ENCODE data around the gene ATF7.
"Not testable (repeated sequence)": the region's sequence is repeated elsewhere in the genome, so short reads cannot be mapped to it uniquely, and the experiment has no call there.

ATF7 gene

GRCh38 chr12:53558631-53559030, 67.6 kb downstream of the ATF7 start:
- TF ChIP-seq CTCF (IDR thresholded peaks at IDR 0.05; ENCODE audit: low read depth, low read length): no peak
- H3K4me1 ChIP-seq: no peaks in the 10 kb centered on the region
- H3K4me3 ChIP-seq (ENCODE audit: low read depth, low read length): no peak overlapping the region
- no peaks in the 10 kb centered on the region for H3K36me3 ChIP-seq
- DNase-seq: no peak
- no peaks in the 10 kb centered on the region for H3K9me3 ChIP-seq
- no peaks in the 10 kb centered on the region for H3K27me3 ChIP-seq

GRCh38 chr12:53552361-53553327, 73.5 kb downstream of the ATF7 start:
- Histone ChIP-seq H3K9me3 (no peaks in the 10 kb centered on the region), H3K36me3 (peaks cover 5% of the 10 kb centered on the region), H3K27me3 (no peaks in the 10 kb centered on the region), H3K4me1 (no peaks in the 10 kb centered on the region), H3K4me3 (ENCODE audit: low read depth, low read length) (no peak overlapping the region)
- no peak for DNase-seq
- TF ChIP-seq CTCF (IDR thresholded peaks at IDR 0.05; ENCODE audit: low read depth, low read length): no peak

- no peak for TF ChIP-seq CTCF (IDR thresholded peaks at IDR 0.05; ENCODE audit: low read depth, low read length)
- no peak for DNase-seq
- no peaks in the 10 kb centered on the region for H3K9me3 ChIP-seq
- no peaks in the 10 kb centered on the region for H3K4me1 ChIP-seq
- H3K36me3 ChIP-seq: peaks cover 5% of the 10 kb centered on the region
- H3K27me3 ChIP-seq: no peaks in the 10 kb centered on the region
- H3K4me3 ChIP-seq (ENCODE audit: low read depth, low read length): no peak overlapping the region
Measured at GRCh38 chr12:53551889-53552291, 74.3 kb downstream of the ATF7 start.

GRCh38 chr12:53550595-53550994, 75.6 kb downstream of the ATF7 start:
- no peak for TF ChIP-seq CTCF (IDR thresholded peaks at IDR 0.05; ENCODE audit: low read depth, low read length)
- no peak for DNase-seq
- no peaks in the 10 kb centered on the region for H3K4me1 ChIP-seq

GRCh38 chr12:53550131-53550530, 76.1 kb downstream of the ATF7 start:
- H3K36me3 ChIP-seq; DNase-seq; H3K27me3 ChIP-seq; H3K9me3 ChIP-seq; H3K4me1 ChIP-seq; H3K4me3 ChIP-seq (ENCODE audit: low read depth, low read length): not testable (repeated sequence)

More at GRCh38 chr12:53550595-53550994, 75.6 kb downstream of the ATF7 start:
- peaks cover 5% of the 10 kb centered on the region for H3K36me3 ChIP-seq
- H3K9me3 ChIP-seq: no peaks in the 10 kb centered on the region
- H3K4me3 ChIP-seq (ENCODE audit: low read depth, low read length): no peak overlapping the region
- no peaks in the 10 kb centered on the region for H3K27me3 ChIP-seq

GRCh38 chr12:53548354-53548753, 77.8 kb downstream of the ATF7 start:
- H3K9me3 ChIP-seq; H3K27me3 ChIP-seq; H3K4me3 ChIP-seq (ENCODE audit: low read depth, low read length); H3K36me3 ChIP-seq; H3K4me1 ChIP-seq; DNase-seq: not testable (repeated sequence)

- TF ChIP-seq CTCF (IDR thresholded peaks at IDR 0.05; ENCODE audit: low read depth, low read length): peak; percentile 96
- H3K4me1 ChIP-seq: no peaks in the 10 kb centered on the region
- H3K9me3 ChIP-seq: no peaks in the 10 kb centered on the region
- no peak overlapping the region for H3K4me3 ChIP-seq (ENCODE audit: low read depth, low read length)
- H3K36me3 ChIP-seq: peaks cover 9% of the 10 kb centered on the region
- DNase-seq: peak; percentile 66
- no peaks in the 10 kb centered on the region for H3K27me3 ChIP-seq
Measured at GRCh38 chr12:53543539-53543938, 82.6 kb downstream of the ATF7 start.
